Endometrium (tissue), 2 donors: ENCODE data around the gene MRPL38.
"Not testable (repeated sequence)": the region's sequence is repeated elsewhere in the genome, so short reads cannot be mapped to it uniquely, and the experiment has no call there.

Source experiments
- FAIRE-seq: peaks from 2 replicates; lab custom pipeline; 2012; peaks lifted over from hg19 to GRCh38; lab: Jason Lieb, UNC
- donor health status: control.
- donor health status: control.

The MRPL38 gene

GRCh38 chr17:75896415-75897159 lies 8.1 kb downstream of the MRPL38 start, which contains the start of gene TRIM65:
Gene TRIM65 (minus strand): TSS chr17:75896951. CDS start chr17:75896937, 14 bp downstream.
- FAIRE-seq: no peak

DNA sequence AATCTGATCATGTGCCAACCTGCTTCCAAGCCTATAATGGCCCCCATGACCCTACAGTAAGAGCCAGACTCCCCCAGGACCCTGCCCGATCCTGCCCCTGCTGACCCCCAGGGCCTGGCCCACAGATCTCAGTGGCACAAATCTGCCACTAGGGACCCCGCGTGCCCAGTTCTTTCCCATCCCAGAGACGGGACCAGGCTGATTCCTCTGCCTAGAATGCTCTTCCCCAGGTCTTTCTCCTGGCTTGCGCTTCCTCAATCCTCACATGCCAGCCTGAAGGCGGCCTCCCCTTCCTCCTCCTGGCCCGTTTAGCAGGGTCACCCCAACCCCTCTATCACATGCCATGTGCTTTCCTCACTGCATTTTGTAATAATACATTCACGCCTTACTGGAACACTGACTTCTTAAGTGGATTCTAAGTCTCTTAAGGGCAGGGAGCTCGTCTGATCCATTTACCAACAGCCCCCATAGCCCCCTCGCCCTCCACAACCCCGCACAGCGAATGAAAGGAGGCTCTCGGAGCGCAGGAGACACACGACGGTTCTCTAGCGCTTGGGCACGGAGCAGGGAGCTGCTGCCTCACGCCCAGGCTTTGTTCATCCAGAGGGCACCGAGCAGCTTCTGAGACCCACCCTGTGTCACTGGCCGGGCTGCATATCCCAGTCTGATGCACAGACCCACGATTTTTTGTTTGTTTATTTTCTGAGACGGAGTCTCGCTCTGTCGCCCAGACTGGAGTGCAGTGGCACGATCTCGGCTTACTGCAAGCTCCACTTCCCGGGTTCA lies 9.1 kb downstream of the MRPL38 start:
- FAIRE-seq: no peak

DNA sequence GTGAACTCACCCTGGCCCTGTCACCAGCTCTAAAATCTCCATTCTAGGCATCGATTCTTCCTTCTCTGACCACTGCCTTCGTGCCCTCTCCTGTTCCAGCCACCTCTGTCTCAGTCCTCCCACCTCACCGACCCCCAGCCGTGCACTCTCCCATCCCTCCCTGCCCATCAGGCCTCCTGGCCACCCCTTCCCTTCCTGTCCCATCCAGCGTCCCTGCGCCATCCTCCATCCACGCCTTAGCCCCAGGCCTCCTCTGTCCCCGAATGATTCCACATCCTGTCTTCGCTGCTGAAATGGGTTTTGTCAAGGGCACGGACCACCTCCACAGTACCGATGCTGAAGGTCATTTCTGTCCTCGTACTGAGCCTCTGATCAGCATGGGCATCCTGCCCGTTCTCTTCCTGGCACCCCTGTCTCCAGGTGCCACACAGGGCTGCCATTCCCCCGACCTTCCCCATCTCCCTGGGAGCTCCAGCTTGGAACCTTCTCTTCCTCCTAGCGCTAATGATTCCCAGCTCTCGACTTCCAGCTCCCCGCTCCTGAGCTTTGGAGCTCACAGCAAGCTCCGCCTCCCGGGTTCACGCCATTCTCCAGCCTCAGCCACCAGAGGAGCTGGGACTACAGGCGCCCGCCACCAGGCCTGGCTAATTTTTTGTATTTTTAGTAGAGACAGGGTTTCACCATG lies 10.5 kb downstream of the MRPL38 start:
- no peak for FAIRE-seq

DNA sequence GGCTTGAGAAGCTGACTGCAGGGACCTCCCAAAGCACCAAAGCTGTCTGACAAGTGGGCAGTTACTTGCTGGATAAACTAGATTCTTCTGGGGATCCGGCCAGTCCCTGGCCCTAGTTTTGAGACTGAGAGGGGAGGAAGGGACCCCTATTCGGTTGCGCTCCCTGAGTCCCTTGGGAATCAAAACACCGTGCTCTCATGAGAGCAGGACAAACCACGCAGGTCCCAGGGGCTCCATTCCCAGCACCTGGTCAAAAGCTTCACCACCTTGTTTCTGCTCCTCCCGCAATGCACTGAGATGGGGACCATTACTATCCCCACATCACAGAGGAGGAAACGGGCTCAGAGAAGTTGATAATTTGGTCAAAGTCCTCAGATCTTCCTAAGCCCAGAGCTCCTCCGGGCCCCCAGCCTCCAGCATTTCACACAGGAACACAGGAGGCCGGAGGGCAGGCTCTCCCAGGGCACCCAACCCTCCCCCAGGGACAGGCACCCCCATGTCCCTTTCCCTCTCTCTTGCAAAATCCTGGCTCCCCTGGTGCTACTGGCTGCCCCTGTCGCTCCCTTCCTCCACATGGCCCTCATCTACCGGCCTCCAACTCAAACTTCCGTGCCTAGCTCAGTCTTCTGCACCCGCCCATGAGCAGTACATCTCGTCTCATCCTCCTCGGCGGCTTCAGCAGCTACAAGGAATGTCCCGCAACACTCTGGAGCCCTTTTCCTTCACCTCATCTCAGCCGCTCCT lies 11.2 kb downstream of the MRPL38 start:
- no peak for FAIRE-seq

- no peak for FAIRE-seq
These were observed 12.0 kb downstream of the MRPL38 start for GRCh38 chr17:75892556-75893224.

- FAIRE-seq: no peak
These were observed 12.8 kb downstream of the MRPL38 start for GRCh38 chr17:75891605-75892555.

DNA sequence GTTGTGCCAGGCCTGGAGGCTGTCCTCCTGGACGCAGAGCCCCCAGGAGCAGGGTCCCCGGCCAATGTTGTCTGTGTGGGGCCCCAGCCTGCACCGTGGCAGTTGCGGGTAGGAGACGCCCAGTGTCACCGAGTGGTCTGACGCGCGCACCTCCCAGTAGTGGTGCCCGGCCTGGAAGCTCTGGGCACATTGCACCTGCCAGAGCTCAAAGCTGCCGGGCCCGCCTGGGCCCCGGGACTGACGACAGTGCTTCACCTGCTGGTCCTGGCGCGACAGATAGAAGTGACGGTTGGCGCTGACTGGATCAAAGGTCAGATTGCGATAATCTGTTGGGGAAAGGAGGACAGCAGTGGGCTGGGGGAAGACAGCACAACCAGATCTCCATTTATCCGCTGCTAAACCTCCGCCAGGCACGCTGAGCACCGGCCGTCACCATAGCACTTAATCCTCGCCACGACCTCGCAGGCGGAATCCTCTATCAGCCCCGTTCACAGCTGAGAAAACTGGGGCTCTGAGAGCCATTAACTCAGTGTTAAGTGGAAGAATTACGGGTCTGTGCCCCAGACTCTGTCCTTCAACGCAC lies 13.6 kb downstream of the MRPL38 start:
- FAIRE-seq: no peak

- no peak for FAIRE-seq
These were observed 15.2 kb downstream of the MRPL38 start for GRCh38 chr17:75889454-75889853.

- FAIRE-seq: no peak
These were observed 16.2 kb downstream of the MRPL38 start for GRCh38 chr17:75888484-75888883.

DNA sequence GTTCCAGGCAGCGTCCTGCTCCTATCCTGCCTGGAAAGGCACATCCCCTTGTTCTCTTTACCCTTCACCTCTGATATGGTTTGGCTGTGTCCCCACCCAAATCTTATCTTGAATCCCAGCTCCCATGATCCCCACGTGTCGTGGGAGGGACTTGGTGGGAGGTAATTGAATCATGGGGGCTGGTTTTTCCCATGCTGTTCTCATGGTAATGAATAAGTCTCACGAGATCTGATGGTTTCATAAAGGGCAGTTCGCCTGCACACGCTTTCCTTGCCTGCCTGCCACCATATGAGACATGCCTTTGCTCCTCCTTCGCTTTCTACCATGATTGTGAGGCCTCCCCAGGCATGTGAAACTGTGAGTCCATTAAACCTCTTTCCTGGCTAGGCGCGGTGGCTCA lies 18.8 kb downstream of the MRPL38 start:
- FAIRE-seq: not testable (repeated sequence)

GRCh38 chr17:75885431-75885830 lies 19.3 kb downstream of the MRPL38 start:
- FAIRE-seq: no peak

GRCh38 chr17:75881678-75882454 lies 22.8 kb downstream of the MRPL38 start:
- FAIRE-seq: no peak

DNA sequence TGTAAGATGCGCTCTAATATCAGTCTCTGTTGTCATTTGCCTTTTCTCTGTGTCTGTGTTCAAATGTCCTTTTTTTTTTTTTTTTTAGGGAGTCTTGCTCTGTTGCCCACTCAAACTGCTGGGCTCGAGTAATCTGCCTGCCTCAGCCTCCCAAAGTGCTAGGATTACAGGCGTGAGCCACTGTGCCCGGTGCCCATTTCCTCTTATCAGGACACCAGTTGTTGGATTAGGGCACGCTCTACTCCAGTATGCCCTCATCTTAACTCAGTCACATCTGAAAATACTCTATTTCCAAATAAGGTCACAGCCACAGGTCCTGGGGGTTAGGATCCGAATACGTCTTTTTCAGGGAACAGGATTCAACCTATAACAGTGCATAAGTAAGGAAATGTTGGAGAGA lies 24.4 kb downstream of the MRPL38 start:
- FAIRE-seq: no peak

- no peak for FAIRE-seq
These were observed 26.3 kb downstream of the MRPL38 start, which contains the start of gene TRIM47 for GRCh38 chr17:75878174-75878998. Gene TRIM47 (minus strand): TSS chr17:75878581. CDS start chr17:75878548, 33 bp downstream.

DNA sequence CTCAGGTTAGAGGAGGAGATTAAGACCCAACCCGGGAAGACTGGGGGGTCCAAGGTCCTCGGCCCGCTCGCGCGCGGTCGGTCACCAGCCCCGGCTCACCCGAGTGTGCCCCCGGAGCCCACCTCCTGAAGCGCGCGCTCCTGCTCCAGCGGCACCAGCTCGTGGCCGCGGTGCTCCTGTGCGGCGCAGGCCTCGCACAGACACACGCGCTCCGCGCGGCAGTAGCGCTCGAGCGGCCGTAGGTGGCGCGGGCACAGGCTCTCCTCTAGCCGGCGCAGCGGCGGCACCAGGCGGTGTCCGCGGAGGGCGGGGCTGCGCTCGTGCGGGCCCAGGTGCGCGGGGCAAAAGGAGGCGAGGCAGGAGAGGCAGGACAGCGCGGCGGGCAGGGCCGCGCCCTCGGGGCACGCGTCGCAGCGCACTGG lies 26.9 kb downstream of the MRPL38 start:
- no peak for FAIRE-seq

- no peak for FAIRE-seq
These were observed 27.5 kb downstream of the MRPL38 start for GRCh38 chr17:75876938-75877751.
